GM23338 (cell line): ENCODE measurements around the gene WNK1. TPM values are rescaled to one million over a fixed set of nuclear protein-coding genes. Genes with fewer than 3 reads are reported as not detected.
"Not testable (repeated sequence)": the region's sequence is repeated elsewhere in the genome, so short reads cannot be mapped to it uniquely, and the experiment has no call there.

Experiments used
- ATAC-seq: fragments of 200-7000 bp; cut with Tn5 transposase; 3 replicates; pipeline ENCODE4 v1.9.1; 2020
- DNase-seq: peaks from one replicate; pipeline ENCODE4 v3.0.0-alpha.2; 2015; ENCODE audit warnings: low spot score
- H2AFZ ChIP-seq: fragments of 200-600 bp; sonication (generic); 2 replicates; pipeline ENCODE4 v1.8.0; 2016; ENCODE audit warnings: antibody characterized with exemption, mild to moderate bottlenecking, moderate library complexity
- H3F3A ChIP-seq: fragments of 200-600 bp; sonication (generic); replicated peaks from 2 replicates; pipeline ENCODE4 v1.8.0; 2017; ENCODE audit warnings: antibody characterized with exemption, mixed run types, low read depth
- H3K27ac ChIP-seq: fragments of 200-600 bp; sonication (generic); 2 replicates; pipeline ENCODE4 v1.6.1; 2016; ENCODE audit warnings: low read depth
- H3K27me3 ChIP-seq: fragments of 200-600 bp; sonication (generic); 2 replicates; pipeline ENCODE4 v1.8.0; 2016; ENCODE audit warnings: mild to moderate bottlenecking, mixed run types, moderate library complexity; ENCODE audit not compliant: insufficient read depth
- H3K36me3 ChIP-seq: fragments of 200-600 bp; sonication (generic); 2 replicates; pipeline ENCODE4 v1.8.0; 2016; ENCODE audit warnings: mild to moderate bottlenecking; ENCODE audit not compliant: insufficient read depth
- H3K4me1 ChIP-seq: fragments of 200-600 bp; sonication (generic); 2 replicates; pipeline ENCODE4 v1.8.0; 2016; ENCODE audit warnings: mild to moderate bottlenecking, moderate library complexity; ENCODE audit not compliant: insufficient read depth
- H3K4me2 ChIP-seq: fragments of 200-600 bp; sonication (generic); 2 replicates; pipeline ENCODE4 v1.7.1; 2017; ENCODE audit warnings: mixed run types
- H3K4me3 ChIP-seq: fragments of 200-600 bp; sonication (generic); 2 replicates; pipeline ENCODE4 v1.6.1; 2016; ENCODE audit warnings: mixed run types
- H3K79me2 ChIP-seq: fragments of 200-600 bp; sonication (generic); replicated peaks from 2 replicates; pipeline ENCODE4 v1.8.0; 2017; ENCODE audit warnings: mild to moderate bottlenecking; ENCODE audit not compliant: insufficient read depth
- H3K9me2 ChIP-seq: fragments of 200-600 bp; sonication (generic); 2 replicates; pipeline ENCODE4 v1.8.0; 2017; ENCODE audit not compliant: insufficient read depth
- H4K20me1 ChIP-seq: fragments of 200-600 bp; sonication (generic); replicated peaks from 2 replicates; pipeline ENCODE4 v1.8.0; 2017; ENCODE audit warnings: mild to moderate bottlenecking; ENCODE audit not compliant: insufficient read depth
- H3K27ac Mint-ChIP-seq: 2 replicates; pipeline ENCODE4 v1.8.0; 2020; ENCODE audit warnings: inconsistent platforms, mild to moderate bottlenecking, moderate library complexity, mixed read lengths
- H3K27me3 Mint-ChIP-seq: 3 replicates; pipeline ENCODE4 v1.8.0; 2022; ENCODE audit warnings: low read depth, mild to moderate bottlenecking, moderate library complexity, mixed read lengths, inconsistent platforms; ENCODE audit not compliant: insufficient read depth, poor library complexity
- H3K36me3 Mint-ChIP-seq: 3 replicates; pipeline ENCODE4 v1.8.0; 2021; ENCODE audit warnings: low read depth, mild to moderate bottlenecking, inconsistent platforms, moderate library complexity, mixed read lengths
- H3K4me1 Mint-ChIP-seq: 3 replicates; pipeline ENCODE4 v1.8.0; 2020; ENCODE audit warnings: mild to moderate bottlenecking, inconsistent platforms, mixed read lengths
- H3K4me3 Mint-ChIP-seq: 3 replicates; pipeline ENCODE4 v1.8.0; 2021; ENCODE audit warnings: moderate library complexity, mild to moderate bottlenecking, inconsistent platforms, mixed read lengths
- H3K9me3 Mint-ChIP-seq: 3 replicates; pipeline ENCODE4 v1.8.0; 2020; ENCODE audit warnings: moderate library complexity, mild to moderate bottlenecking, inconsistent platforms, mixed read lengths
- CREB1 ChIP-seq: fragments of 250-450 bp; sonication (Bioruptor Pico); IDR thresholded peaks from 2 replicates; pipeline ENCODE4 v1.5.0; 2020; ENCODE audit warnings: low read depth, mild to moderate bottlenecking, moderate library complexity
- EZH2 ChIP-seq: fragments of 200-600 bp; sonication (generic); IDR thresholded peaks from one replicate; pipeline ENCODE4 v1.8.0; 2017; ENCODE audit warnings: antibody characterized with exemption, mild to moderate bottlenecking, low read depth; ENCODE audit not compliant: unreplicated experiment
- EZH2phosphoT487 ChIP-seq: fragments of 200-600 bp; sonication (generic); IDR thresholded peaks from one replicate; pipeline ENCODE4 v1.8.1; 2018; ENCODE audit warnings: antibody characterized with exemption; ENCODE audit not compliant: unreplicated experiment
- JUNB ChIP-seq: IDR thresholded peaks from one replicate; pipeline ENCODE4 v1.6.1; 2016; ENCODE audit warnings: antibody characterized with exemption; ENCODE audit not compliant: unreplicated experiment
- NANOG ChIP-seq: IDR thresholded peaks from 2 replicates; pipeline ENCODE4 v1.6.1; 2016; ENCODE audit warnings: antibody characterized with exemption, borderline replicate concordance
- POLR2AphosphoS5 ChIP-seq: IDR thresholded peaks from 2 replicates; pipeline ENCODE4 v1.6.1; 2016; ENCODE audit warnings: antibody characterized with exemption, low read depth
- ZNF114 ChIP-seq: fragments of 250-450 bp; sonication (Bioruptor Pico); IDR thresholded peaks from 2 replicates; pipeline ENCODE4 v1.5.0; 2020; ENCODE audit warnings: mild to moderate bottlenecking, moderate library complexity
- polyA plus RNA-seq: library from polyadenylated mRNA; unstranded; fragments of >200 nt; fragmentation: Nextera tagmentation; extraction: Ambion mirVana; gene quantifications from 2 replicates; pipeline ENCODE4 v1.2.1, GENCODE V29; 2016
- total RNA-seq: library from RNA; depleted of rRNA; stranded (reverse); fragments of >200 nt; shearing (Covaris generic); gene quantifications from 2 replicates; pipeline ENCODE4 v1.2.3, GENCODE V29; 2014

The WNK1 gene
- total and polyA plus RNA-seq, 2 experiments from 2014 or later: 86.8 to 114 TPM

DNA sequence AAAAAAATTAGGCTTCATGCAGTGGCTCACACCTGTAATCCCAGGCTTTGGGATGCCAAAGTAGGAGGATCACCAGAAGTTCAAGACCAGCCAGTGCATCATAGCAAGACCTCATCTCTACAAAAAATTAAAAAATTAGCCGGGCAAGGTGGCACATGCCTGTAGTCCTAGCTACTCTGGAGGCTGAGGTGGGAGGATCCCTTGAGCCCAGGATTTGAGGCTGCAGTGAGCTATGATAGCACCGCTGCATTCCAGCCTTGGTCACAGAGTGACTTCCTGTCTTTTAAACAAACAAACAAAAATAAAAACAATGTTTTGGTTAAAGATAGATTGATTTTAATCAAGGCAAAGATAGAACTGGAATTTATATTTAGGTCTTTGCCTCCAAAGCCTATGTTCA lies 60.6 kb downstream of the WNK1 start:
- H3K4me1 ChIP-seq: peaks cover 25% of the 10 kb centered on the region
- H4K20me1 ChIP-seq: peaks cover 17% of the 10 kb centered on the region; the same call in 1 of the 2 replicates
- ATAC-seq: no peak
- 0 out of 2 replicates have a peak overlapping the region, but pooled peaks have one; percentile 10 for H3K27ac ChIP-seq
- H2AFZ ChIP-seq: no peak overlapping the region
- H3K4me3 ChIP-seq: no peak overlapping the region
- H3K9me2 ChIP-seq: no peaks in the 10 kb centered on the region
- H3K4me3 Mint-ChIP-seq: no peak overlapping the region
- no peak overlapping the region for H3K27ac Mint-ChIP-seq
- H3K36me3 ChIP-seq: no peaks in the 10 kb centered on the region; the same call in 1 of the 2 replicates
- H3K4me1 Mint-ChIP-seq: peaks cover 35% of the 10 kb centered on the region
- H3K9me3 Mint-ChIP-seq: peaks cover 7% of the 10 kb centered on the region; the same call in 2 of the 3 replicates
- peaks cover 67% of the 10 kb centered on the region for H3K79me2 ChIP-seq
- no peaks in the 10 kb centered on the region for H3F3A ChIP-seq
- peaks cover 3% of the 10 kb centered on the region for H3K27me3 Mint-ChIP-seq
- H3K36me3 Mint-ChIP-seq: peaks cover 36% of the 10 kb centered on the region
- no peak for DNase-seq
- H3K4me2 ChIP-seq: no peak overlapping the region
- no peaks in the 10 kb centered on the region for H3K27me3 ChIP-seq
- TF ChIP-seq JUNB (no peak), ZNF114 (CRISPR knock-in tag) (no peak), POLR2AphosphoS5 (no peak), EZH2phosphoT487 (no peak)

DNA sequence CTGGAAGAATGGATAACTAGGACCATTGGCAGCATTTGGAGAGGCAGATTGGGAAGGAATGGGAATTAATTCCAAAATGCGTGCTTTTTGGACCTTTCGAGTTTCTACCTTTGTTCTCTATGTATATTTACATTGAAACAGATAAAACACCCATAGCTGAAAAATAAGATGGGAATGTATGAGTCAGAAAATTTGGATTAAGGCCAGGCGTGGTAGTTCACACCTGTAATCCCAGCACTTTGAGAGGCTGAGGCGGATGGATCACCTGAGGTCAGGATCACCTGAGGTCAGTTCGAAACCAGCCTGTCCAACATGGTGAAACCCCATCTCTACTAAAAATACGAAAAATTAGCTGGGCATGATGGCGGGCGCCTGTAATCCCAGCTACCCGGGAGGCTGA lies 65.1 kb downstream of the WNK1 start:
- not testable (repeated sequence) for H3K4me2 ChIP-seq, H3K4me3 ChIP-seq, H3K27me3 Mint-ChIP-seq, H3K9me2 ChIP-seq, H3K4me3 Mint-ChIP-seq, H3K36me3 ChIP-seq, H3F3A ChIP-seq, DNase-seq, H3K27me3 ChIP-seq, H3K9me3 Mint-ChIP-seq, ATAC-seq, H2AFZ ChIP-seq, H4K20me1 ChIP-seq
- Mint-ChIP-seq H3K36me3 (peaks cover 36% of the 10 kb centered on the region), H3K27ac (peak overlapping the region; percentile 85; the same call in 1 of the 2 replicates), H3K4me1 (peaks cover 29% of the 10 kb centered on the region)
- Histone ChIP-seq H3K4me1 (peaks cover 16% of the 10 kb centered on the region), H3K79me2 (peaks cover 63% of the 10 kb centered on the region), H3K27ac (peak overlapping the region; percentile 64)

DNA sequence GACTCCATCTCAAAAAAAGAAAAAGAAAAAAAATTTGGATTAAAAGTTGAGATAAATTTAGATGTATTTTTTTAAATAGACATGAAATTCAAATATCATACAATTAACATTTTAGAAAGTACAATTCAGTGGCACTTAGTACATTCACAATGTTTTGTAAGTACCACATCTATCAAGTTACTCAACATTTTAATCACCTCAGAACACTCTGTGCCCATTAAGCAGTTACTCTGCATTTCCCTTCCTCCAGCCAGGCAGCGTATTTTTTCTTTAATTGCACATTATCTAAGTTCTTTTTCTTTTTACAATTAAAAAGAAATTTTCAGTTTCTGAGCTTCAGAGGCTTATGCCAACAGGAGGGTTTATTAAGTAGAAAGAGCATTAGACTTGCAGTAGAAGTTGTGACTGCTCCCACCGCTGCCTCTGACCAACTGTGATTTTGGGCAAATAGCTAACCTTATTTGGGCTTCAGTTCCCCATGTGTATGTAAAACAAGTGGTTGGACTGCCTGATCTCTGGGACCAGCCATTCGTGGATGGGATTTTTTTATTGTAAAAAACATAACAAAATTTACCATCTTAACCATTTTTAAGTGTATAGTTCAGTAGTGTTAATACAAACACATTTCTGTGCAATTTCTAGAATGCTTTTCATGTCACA lies 65.7 kb downstream of the WNK1 start:
- Histone ChIP-seq H2AFZ (no peak overlapping the region), H3K36me3 (no peaks in the 10 kb centered on the region; the same call in 1 of the 2 replicates), H3K4me2 (peak overlapping the region; percentile 24; the same call in 1 of the 2 replicates), H3K27ac (peak overlapping the region; percentile 64), H3F3A (no peaks in the 10 kb centered on the region), H4K20me1 (0 out of 2 replicates have a peak, but pooled peaks cover 3% of the 10 kb centered on the region), H3K27me3 (no peaks in the 10 kb centered on the region), H3K4me3 (no peak overlapping the region), H3K4me1 (peaks cover 16% of the 10 kb centered on the region), H3K9me2 (no peaks in the 10 kb centered on the region), H3K79me2 (peaks cover 63% of the 10 kb centered on the region)
- H3K4me3 Mint-ChIP-seq: no peak overlapping the region; the same call in 2 of the 3 replicates
- H3K4me1 Mint-ChIP-seq: peaks cover 27% of the 10 kb centered on the region
- DNase-seq (no peak), ATAC-seq (peak; percentile 74)
- H3K9me3 Mint-ChIP-seq: peaks cover 7% of the 10 kb centered on the region; the same call in 2 of the 3 replicates
- H3K27me3 Mint-ChIP-seq: peaks cover 5% of the 10 kb centered on the region
- peak overlapping the region; percentile 93 for H3K27ac Mint-ChIP-seq
- TF ChIP-seq NANOG (no peak), CREB1 (no peak), ZNF114 (CRISPR knock-in tag) (no peak), EZH2 (no peak)
- H3K36me3 Mint-ChIP-seq: peaks cover 36% of the 10 kb centered on the region
